ENCODE results near the gene HRH2. TPM values are rescaled to one million over a fixed set of nuclear protein-coding genes. Genes with fewer than 3 reads are reported as not detected.

HRH2 gene
- total RNA-seq, 1 experiment from 2014 or later: 3.3 TPM

GRCh38 chr5:175683231-175683630 lies 25.4 kb downstream of the HRH2 start:
- no peak overlapping the region for H3K4ac ChIP-seq (ENCODE audit: low read depth, low read length)
- no peak overlapping the region for H2AFZ ChIP-seq (ENCODE audit: low read length)
- H4K91ac ChIP-seq (ENCODE audit: insufficient read length, low read depth, low read length): no peak overlapping the region
- Mint-ChIP-seq H3K4me1 (peaks cover 3 to 21% of the 10 kb centered on the region in 2 experiments), H3K9me3 (no peaks in the 10 kb centered on the region), H3K27ac (no peak overlapping the region), H3K4me3 (no peak overlapping the region), H3K36me3 (ENCODE audit: insufficient read depth in 1 of 3, low read depth in 3 of 3) (peaks cover 14 to 21% (median 17%) of the 10 kb centered on the region in 3 experiments), H3K27me3 (ENCODE audit: low read depth) (peaks cover 1% of the 10 kb centered on the region)
- no CpG with 5 or more reads among the region's 15 CpGs for WGBS (ENCODE audit: extremely low coverage, insufficient read length, low lambda C conversion rate)
- no peak for DNase-seq
- H2BK20ac ChIP-seq (ENCODE audit: low read depth, low read length, poor library complexity, severe bottlenecking): no peak overlapping the region
- H3K56ac ChIP-seq (ENCODE audit: insufficient read length, low read depth, low read length): no peak overlapping the region
- H3K9ac ChIP-seq (ENCODE audit: extremely low read depth, insufficient read length, low read length): no peak overlapping the region
- no peak overlapping the region for H3T11ph ChIP-seq (ENCODE audit: low read length)
- no peaks in the 10 kb centered on the region for H4K20me1 ChIP-seq (ENCODE audit: control insufficient read depth, insufficient read depth, insufficient read length)
- H3K27me3 ChIP-seq (ENCODE audit: insufficient read depth, low read length): no peaks in the 10 kb centered on the region
- H3K4me1 ChIP-seq (ENCODE audit: insufficient read depth, low read length): peaks cover 5% of the 10 kb centered on the region; the same call in 1 of the 2 replicates
- no peak overlapping the region for H3K18ac ChIP-seq (ENCODE audit: insufficient read length, low read depth, low read length)
- H3K79me1 ChIP-seq (ENCODE audit: insufficient read depth, low read depth, low read length, poor library complexity, severe bottlenecking): no peaks in the 10 kb centered on the region
- no peak overlapping the region for H3K27ac ChIP-seq (ENCODE audit: insufficient read length, low read depth, low read length)
- no peak overlapping the region for H2AK5ac ChIP-seq (ENCODE audit: insufficient read length, low read length)
- H3K4me2 ChIP-seq (ENCODE audit: insufficient read depth, insufficient read length, low read length): no peak overlapping the region
- no peak overlapping the region for H4K8ac ChIP-seq (replicated peaks; ENCODE audit: insufficient read length, low read depth, low read length)
- H2BK15ac ChIP-seq (ENCODE audit: low read depth, low read length): no peak overlapping the region
- H2BK12ac ChIP-seq (ENCODE audit: insufficient read length, low read depth, low read length): no peak overlapping the region
- no peaks in the 10 kb centered on the region for H3K79me2 ChIP-seq (ENCODE audit: insufficient read depth, low read length)
- no peaks in the 10 kb centered on the region for H3K9me3 ChIP-seq (ENCODE audit: control insufficient read depth, low read depth, low read length)
- no peaks in the 10 kb centered on the region for H3K23me2 ChIP-seq (ENCODE audit: insufficient read length, low read depth, low read length, poor library complexity, severe bottlenecking)
- no peak overlapping the region for H4K5ac ChIP-seq (ENCODE audit: insufficient read length, low read depth, low read length)
- TF ChIP-seq, protein P1, sequence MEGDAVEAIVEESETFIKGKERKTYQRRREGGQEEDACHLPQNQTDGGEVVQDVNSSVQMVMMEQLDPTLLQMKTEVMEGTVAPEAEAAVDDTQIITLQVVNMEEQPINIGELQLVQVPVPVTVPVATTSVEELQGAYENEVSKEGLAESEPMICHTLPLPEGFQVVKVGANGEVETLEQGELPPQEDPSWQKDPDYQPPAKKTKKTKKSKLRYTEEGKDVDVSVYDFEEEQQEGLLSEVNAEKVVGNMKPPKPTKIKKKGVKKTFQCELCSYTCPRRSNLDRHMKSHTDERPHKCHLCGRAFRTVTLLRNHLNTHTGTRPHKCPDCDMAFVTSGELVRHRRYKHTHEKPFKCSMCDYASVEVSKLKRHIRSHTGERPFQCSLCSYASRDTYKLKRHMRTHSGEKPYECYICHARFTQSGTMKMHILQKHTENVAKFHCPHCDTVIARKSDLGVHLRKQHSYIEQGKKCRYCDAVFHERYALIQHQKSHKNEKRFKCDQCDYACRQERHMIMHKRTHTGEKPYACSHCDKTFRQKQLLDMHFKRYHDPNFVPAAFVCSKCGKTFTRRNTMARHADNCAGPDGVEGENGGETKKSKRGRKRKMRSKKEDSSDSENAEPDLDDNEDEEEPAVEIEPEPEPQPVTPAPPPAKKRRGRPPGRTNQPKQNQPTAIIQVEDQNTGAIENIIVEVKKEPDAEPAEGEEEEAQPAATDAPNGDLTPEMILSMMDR (conservative IDR thresholded peaks at IDR 0.05): no peak
- H2BK120ac ChIP-seq (ENCODE audit: low read depth, low read length, poor library complexity, severe bottlenecking): no peak overlapping the region
- H2BK5ac ChIP-seq (ENCODE audit: insufficient read length, low read length): no peak overlapping the region
- H3K14ac ChIP-seq (ENCODE audit: insufficient read depth, low read length): no peak overlapping the region
- no peak overlapping the region for H3K23ac ChIP-seq (ENCODE audit: insufficient read length, low read depth, low read length)
